Measurements from ENCODE around the gene ARHGEF26.

The ARHGEF26 gene

GRCh38 chr3:154210986-154211385 is 89.8 kb downstream of the ARHGEF26 start:
- no peak for DNase-seq

GRCh38 chr3:154214306-154214705 is 93.1 kb downstream of the ARHGEF26 start:
- DNase-seq: no peak

- peak; percentile 68 for DNase-seq
Measured at GRCh38 chr3:154217671-154218070, 96.5 kb downstream of the ARHGEF26 start.

- DNase-seq: no peak
Measured at GRCh38 chr3:154218728-154219127, 97.5 kb downstream of the ARHGEF26 start.

GRCh38 chr3:154220462-154220861 is 99.3 kb downstream of the ARHGEF26 start:
- DNase-seq: no peak

GRCh38 chr3:154223519-154223918 is 102.3 kb downstream of the ARHGEF26 start:
- no peak for DNase-seq

GRCh38 chr3:154224366-154224765 is 103.2 kb downstream of the ARHGEF26 start:
- no peak for DNase-seq

GRCh38 chr3:154224866-154225265 is 103.7 kb downstream of the ARHGEF26 start:
- no peak for DNase-seq

- no peak for DNase-seq
Measured at GRCh38 chr3:154225536-154225935, 104.3 kb downstream of the ARHGEF26 start.

GRCh38 chr3:154227531-154227930 is 106.3 kb downstream of the ARHGEF26 start:
- DNase-seq: no peak

- DNase-seq: no peak
Measured at GRCh38 chr3:154228561-154229216, 107.5 kb downstream of the ARHGEF26 start.

GRCh38 chr3:154229217-154229590 is 108.0 kb downstream of the ARHGEF26 start:
- DNase-seq: no peak

GRCh38 chr3:154235330-154235729 is 114.1 kb downstream of the ARHGEF26 start:
- DNase-seq: no peak

- DNase-seq: no peak
Measured at GRCh38 chr3:154236331-154236730, 115.1 kb downstream of the ARHGEF26 start.

- no peak for DNase-seq
Measured at GRCh38 chr3:154240235-154240634, 119.0 kb downstream of the ARHGEF26 start.

- no peak for DNase-seq
Measured at GRCh38 chr3:154241496-154241895, 120.3 kb downstream of the ARHGEF26 start.

- DNase-seq: no peak
Measured at GRCh38 chr3:154242766-154243165, 121.6 kb downstream of the ARHGEF26 start.

GRCh38 chr3:154243353-154243752 is 122.2 kb downstream of the ARHGEF26 start:
- no peak for DNase-seq

GRCh38 chr3:154244644-154245043 is 123.5 kb downstream of the ARHGEF26 start:
- DNase-seq: no peak

GRCh38 chr3:154247806-154248415 is 126.7 kb downstream of the ARHGEF26 start:
- peak; percentile 72 for DNase-seq

GRCh38 chr3:154250291-154250690 is 129.1 kb downstream of the ARHGEF26 start:
- no peak for DNase-seq

- DNase-seq: no peak
Measured at GRCh38 chr3:154251610-154252009, 130.4 kb downstream of the ARHGEF26 start.

- DNase-seq: peak; percentile 81
Measured at GRCh38 chr3:154252759-154253638, 131.8 kb downstream of the ARHGEF26 start.

GRCh38 chr3:154254527-154254926 is 133.3 kb downstream of the ARHGEF26 start:
- no peak for DNase-seq

Data from retina (tissue), 1 donor.